Hepatic stellate cell (primary cell): Measurements from ENCODE around the gene SEMA5A.

Experiments used
- DNase-seq: peaks from one replicate; pipeline ENCODE4 v3.0.0; 2011; ENCODE audit warnings: low spot score

The SEMA5A gene

GRCh38 chr5:9166202-9167112 is 379.4 kb downstream of the SEMA5A start:
- no peak for DNase-seq

GRCh38 chr5:9165546-9165945 is 380.3 kb downstream of the SEMA5A start:
- DNase-seq = no peak

GRCh38 chr5:9160747-9161146 is 385.1 kb downstream of the SEMA5A start:
- DNase-seq = no peak

GRCh38 chr5:9157811-9158210 is 388.1 kb downstream of the SEMA5A start:
- DNase-seq = no peak

GRCh38 chr5:9157020-9157419 is 388.9 kb downstream of the SEMA5A start:
- DNase-seq = no peak

GRCh38 chr5:9156282-9156681 is 389.6 kb downstream of the SEMA5A start:
- peak; percentile 41 for DNase-seq

- DNase-seq = no peak
These were observed 394.0 kb downstream of the SEMA5A start for GRCh38 chr5:9151684-9152427.

GRCh38 chr5:9149988-9150387 is 395.9 kb downstream of the SEMA5A start:
- peak; percentile 19 for DNase-seq

- peak; percentile 14 for DNase-seq
These were observed 397.6 kb downstream of the SEMA5A start for GRCh38 chr5:9148242-9148641.

GRCh38 chr5:9140711-9141110 is 405.2 kb downstream of the SEMA5A start:
- no peak for DNase-seq

GRCh38 chr5:9140202-9140601 is 405.7 kb downstream of the SEMA5A start:
- DNase-seq = no peak

GRCh38 chr5:9139344-9139743 is 406.5 kb downstream of the SEMA5A start:
- DNase-seq = no peak

GRCh38 chr5:9128136-9128535 is 417.7 kb downstream of the SEMA5A start:
- no peak for DNase-seq

GRCh38 chr5:9126490-9126889 is 419.4 kb downstream of the SEMA5A start:
- no peak for DNase-seq

- no peak for DNase-seq
These were observed 420.0 kb downstream of the SEMA5A start for GRCh38 chr5:9125852-9126251.

- DNase-seq = no peak
These were observed 421.0 kb downstream of the SEMA5A start for GRCh38 chr5:9124838-9125237.

- no peak for DNase-seq
These were observed 421.8 kb downstream of the SEMA5A start for GRCh38 chr5:9124071-9124470.

GRCh38 chr5:9122528-9122927 is 423.3 kb downstream of the SEMA5A start:
- no peak for DNase-seq

GRCh38 chr5:9121597-9121996 is 424.3 kb downstream of the SEMA5A start:
- no peak for DNase-seq

- no peak for DNase-seq
These were observed 427.0 kb downstream of the SEMA5A start for GRCh38 chr5:9118852-9119251.

GRCh38 chr5:9115093-9115492 is 430.8 kb downstream of the SEMA5A start:
- no peak for DNase-seq

- no peak for DNase-seq
These were observed 433.2 kb downstream of the SEMA5A start for GRCh38 chr5:9112520-9113291.
